Motor neuron (in vitro differentiated cells): ENCODE results near the gene RABGAP1L. TPM values are rescaled to one million over a fixed set of nuclear protein-coding genes. Genes with fewer than 3 reads are reported as not detected.

Source experiments
- ATAC-seq, 8 experiments: fragments of 200-7000 bp; cut with Tn5 transposase; replicated peaks in 6 of 8; 2 replicates each; pipeline ENCODE4 v1.8.0; 2021; ENCODE audit warnings: mild to moderate bottlenecking in 8 of 8, moderate library complexity in 8 of 8
- H3K27ac ChIP-seq, 2 donors: fragments of 250-450 bp; sonication (Bioruptor Pico); 2 replicates each; pipeline ENCODE4 v1.9.0; 2021; ENCODE audit warnings: antibody characterized with exemption in 2 of 2, mild to moderate bottlenecking in 2 of 2, moderate library complexity in 1 of 2
- H3K4me1 ChIP-seq, 2 donors: fragments of 250-450 bp; sonication (Bioruptor Pico); replicated peaks in 1 of 2; 2 replicates each; pipeline ENCODE4 v1.6.1; 2021; ENCODE audit warnings: antibody characterized with exemption in 2 of 2, mild to moderate bottlenecking in 2 of 2, moderate library complexity in 1 of 2
- H3K4me3 ChIP-seq, 5 donors: fragments of 250-450 bp; sonication (Bioruptor Pico); 2 replicates each; pipeline ENCODE4 v1.9.0; 2021; ENCODE audit warnings: antibody characterized with exemption in 5 of 5, mild to moderate bottlenecking in 5 of 5, moderate library complexity in 4 of 5
- WGBS, 10 experiments: fragments of 450-650 bp; shearing (Covaris generic); methylation state at CpG; one replicate each; pipeline ENCODE4 v1.0.0; 2022; 5-methylcytosine and 5-hydroxymethylcytosine counted together
- in situ Hi-C, 9 experiments: fragments of 400-800 bp; cut with MboI; loops; one replicate each; pipeline ENCODE4 v1.15.0; 2021; ENCODE audit warnings: low sequenced_read_pairs in 9 of 9, low pct_unique_long_range_greater_than_20kb in 2 of 9; ENCODE audit not compliant: unreplicated experiment in 9 of 9
- total RNA-seq, 8 experiments: library from RNA; unstranded; fragments of 300-600 nt; gene quantifications; 2 replicates each; pipeline versions ENCODE4 v1.2.3 to v1.2.4, GENCODE V29; 2022

The RABGAP1L gene
- total RNA-seq, 8 experiments from 2014 or later, result 22.0 to 60.3 (median 45.3) TPM

GRCh38 chr1:174269989-174270651 is 110.8 kb downstream of the RABGAP1L start:
- no peak for ATAC-seq
- no peak overlapping the region for H3K27ac ChIP-seq
- no peaks in the 10 kb centered on the region for H3K4me1 ChIP-seq
- in situ Hi-C loops, result loop anchor here in 5 of 9 experiments (10.0 to 25.0 kb wide), 4 partner anchors 455 to 717 kb away; partner anchors contain the start of gene CACYBP (in 1 of the 5)
- 88 to 100% (median 93%) methylated on average over 1 of the region's 1 CpG; no CpG with 5 or more reads in 1 of the 10 experiments for WGBS, 10 experiments
- H3K4me3 ChIP-seq, result no peak overlapping the region

- ATAC-seq, result no peak
- in situ Hi-C loops, result loop anchor here in 3 of 9 experiments (25.0 kb wide), 2 partner anchors 464 to 714 kb away; partner anchors contain the start of gene CACYBP (in 1 of the 3)
- H3K4me1 ChIP-seq, result no peaks in the 10 kb centered on the region
Measured at GRCh38 chr1:174273190-174273589, 113.9 kb downstream of the RABGAP1L start.

GRCh38 chr1:174273776-174274175 is 114.5 kb downstream of the RABGAP1L start:
- in situ Hi-C loops, result loop anchor here in 3 of 9 experiments (25.0 kb wide), 2 partner anchors 464 to 714 kb away; partner anchors contain the start of gene CACYBP (in 1 of the 3)
- H3K27ac ChIP-seq, result no peak overlapping the region
- no peak for ATAC-seq
- no peaks in the 10 kb centered on the region for H3K4me1 ChIP-seq
- no peak overlapping the region for H3K4me3 ChIP-seq

More at GRCh38 chr1:174273190-174273589, 113.9 kb downstream of the RABGAP1L start:
- H3K4me3 ChIP-seq, result no peak overlapping the region
- H3K27ac ChIP-seq, result no peak overlapping the region

- WGBS, 10 experiments, result 80 to 100% (median 100%) methylated on average over 1 to 3 of the region's 3 CpGs; no CpG with 5 or more reads in 4 of the 10 experiments
Measured at GRCh38 chr1:174274452-174274851, 115.1 kb downstream of the RABGAP1L start.

GRCh38 chr1:174274884-174275283 is 115.6 kb downstream of the RABGAP1L start:
- Histone ChIP-seq H3K4me1 (no peaks in the 10 kb centered on the region), H3K4me3 (no peak overlapping the region), H3K27ac (no peak overlapping the region)
- no peak for ATAC-seq
- 60 to 100% (median 92%) methylated on average over 1 to 2 of the region's 2 CpGs; no CpG with 5 or more reads in 1 of the 10 experiments for WGBS, 10 experiments
- in situ Hi-C loops, result loop anchor here in 4 of 9 experiments (25.0 kb wide), 2 partner anchors 462 to 712 kb away; partner anchors contain the start of gene CACYBP (in 1 of the 4)

More at GRCh38 chr1:174274452-174274851, 115.1 kb downstream of the RABGAP1L start:
- Histone ChIP-seq H3K27ac (no peak overlapping the region), H3K4me3 (no peak overlapping the region), H3K4me1 (no peaks in the 10 kb centered on the region)
- in situ Hi-C loops, result loop anchor here in 3 of 9 experiments (25.0 kb wide), 2 partner anchors 463 to 713 kb away; partner anchors contain the start of gene CACYBP (in 1 of the 3)
- no peak for ATAC-seq

GRCh38 chr1:174276087-174276486 is 116.8 kb downstream of the RABGAP1L start:
- WGBS, 10 experiments, result 38 to 100% (median 100%) methylated on average over 1 of the region's 1 CpG; no CpG with 5 or more reads in 4 of the 10 experiments
- H3K27ac ChIP-seq, result no peak overlapping the region
- H3K4me3 ChIP-seq, result no peak overlapping the region
- in situ Hi-C loops, result loop anchor here in 1 of 9 experiments (25.0 kb wide), 1 partner anchor 461 kb away; no protein-coding TSS in a partner anchor
- no peak for ATAC-seq
- H3K4me1 ChIP-seq, result no peaks in the 10 kb centered on the region

GRCh38 chr1:174284052-174284451 is 124.7 kb downstream of the RABGAP1L start:
- in situ Hi-C loops, result loop anchor here in 1 of 9 experiments (25.0 kb wide), 1 partner anchor 453 kb away; no protein-coding TSS in a partner anchor
- WGBS, 10 experiments, result 100% methylated on average over 2 of the region's 2 CpGs; no CpG with 5 or more reads in 4 of the 10 experiments
- Histone ChIP-seq H3K27ac (no peak overlapping the region), H3K4me3 (no peak overlapping the region), H3K4me1 (no peaks in the 10 kb centered on the region)
- no peak for ATAC-seq

GRCh38 chr1:174286042-174286441 is 126.7 kb downstream of the RABGAP1L start:
- no peak overlapping the region for H3K4me3 ChIP-seq
- H3K4me1 ChIP-seq, result no peaks in the 10 kb centered on the region
- no peak overlapping the region for H3K27ac ChIP-seq
- in situ Hi-C loops, result loop anchor here in 1 of 9 experiments (25.0 kb wide), 1 partner anchor 451 kb away; no protein-coding TSS in a partner anchor
- WGBS, 10 experiments, result 80 to 100% (median 97%) methylated on average over 1 of the region's 1 CpG; no CpG with 5 or more reads in 2 of the 10 experiments
- ATAC-seq, result no peak

GRCh38 chr1:174289644-174290310 is 130.5 kb downstream of the RABGAP1L start:
- in situ Hi-C loops, result loop anchor here in 1 of 9 experiments (25.0 kb wide), 1 partner anchor 448 kb away; no protein-coding TSS in a partner anchor
- no peak for ATAC-seq
- Histone ChIP-seq H3K27ac (no peak overlapping the region), H3K4me1 (no peaks in the 10 kb centered on the region), H3K4me3 (no peak overlapping the region)
- 0 to 100% (median 67%) methylated on average over 1 to 2 of the region's 2 CpGs; no CpG with 5 or more reads in 5 of the 10 experiments for WGBS, 10 experiments

- H3K4me1 ChIP-seq, result no peaks in the 10 kb centered on the region
- H3K27ac ChIP-seq, result no peak overlapping the region
- no peak overlapping the region for H3K4me3 ChIP-seq
- in situ Hi-C loops, result loop anchor here in 1 of 9 experiments (25.0 kb wide), 1 partner anchor 446 kb away; no protein-coding TSS in a partner anchor
- ATAC-seq, result no peak
Measured at GRCh38 chr1:174291059-174291458, 131.7 kb downstream of the RABGAP1L start.

GRCh38 chr1:174296309-174296708 is 137.0 kb downstream of the RABGAP1L start:
- no peak overlapping the region for H3K4me3 ChIP-seq
- WGBS, 10 experiments, result 69 to 100% (median 94%) methylated on average over 3 to 4 of the region's 4 CpGs
- no peak for ATAC-seq

GRCh38 chr1:174297351-174297750 is 138.0 kb downstream of the RABGAP1L start:
- Histone ChIP-seq H3K4me1 (no peaks in the 10 kb centered on the region), H3K4me3 (no peak overlapping the region), H3K27ac (no peak overlapping the region)
- no peak for ATAC-seq
- 40 to 100% (median 90%) methylated on average over 1 to 10 of the region's 10 CpGs; no CpG with 5 or more reads in 2 of the 10 experiments for WGBS, 10 experiments
- in situ Hi-C loops, result loop anchor here in 1 of 9 experiments (25.0 kb wide), 1 partner anchor 440 kb away; no protein-coding TSS in a partner anchor

More at GRCh38 chr1:174296309-174296708, 137.0 kb downstream of the RABGAP1L start:
- no peak overlapping the region for H3K27ac ChIP-seq
- in situ Hi-C loops, result loop anchor here in 1 of 9 experiments (25.0 kb wide), 1 partner anchor 441 kb away; no protein-coding TSS in a partner anchor
- H3K4me1 ChIP-seq, result no peaks in the 10 kb centered on the region
